K562 (cell line): Measurements from ENCODE around the gene HSPA1L. TPM values are rescaled to one million over a fixed set of nuclear protein-coding genes. Genes with fewer than 3 reads are reported as not detected.

Experiments
- CEBPG ChIP-seq, 3 experiments: fragments of 200-800 bp in 1 of 3; sonication (Bioruptor generic) in 1 of 3; sonication (generic) in 1 of 3; formaldehyde crosslinking in 1 of 3; IDR thresholded peaks in 2 of 3; conservative IDR thresholded peaks in 1 of 3; 2 replicates each; pipeline versions ENCODE4 v1.6.1 to v1.8.0; 2016 to 2022; ENCODE audit warnings: missing compliant biosample characterization in 2 of 3, missing genetic modification characterization in 2 of 3, mild to moderate bottlenecking in 1 of 3, missing genetic modification reagents in 1 of 3
- ETV6 ChIP-seq, 3 experiments: fragments of 150-350 bp in 1 of 3; sonication (generic) in 1 of 3; formaldehyde crosslinking in 1 of 3; IDR thresholded peaks; 2 replicates each; pipeline versions ENCODE4 v1.6.1 to v1.8.0; 2014 to 2022; ENCODE audit warnings: borderline replicate concordance in 2 of 3, low read depth in 2 of 3, antibody characterized with exemption in 1 of 3, low read length in 1 of 3, mild to moderate bottlenecking in 1 of 3, missing genetic modification reagents in 1 of 3
- HDAC1 ChIP-seq, 2 experiments: fragments of 450-650 bp; IDR thresholded peaks; 2 replicates each; pipeline ENCODE4 v1.6.1; 2016 to 2017; ENCODE audit warnings: inconsistent platforms in 1 of 2, mild to moderate bottlenecking in 1 of 2, moderate library complexity in 1 of 2
- MAFG ChIP-seq: fragments of 450-650 bp; conservative IDR thresholded peaks from 2 replicates; pipeline ENCODE4 v1.6.1; 2016; ENCODE audit warnings: missing genetic modification characterization, missing compliant biosample characterization
- PHTF2 ChIP-seq: fragments of 250-450 bp; sonication (Bioruptor Pico); IDR thresholded peaks from 2 replicates; pipeline ENCODE4 v1.5.0; 2021; ENCODE audit warnings: mild to moderate bottlenecking
- POLR2B ChIP-seq: fragments of 450-650 bp; IDR thresholded peaks from 2 replicates; pipeline ENCODE4 v1.6.1; 2018; ENCODE audit warnings: low read depth; ENCODE audit not compliant: partially characterized antibody
- RBM14 ChIP-seq: fragments of 200-400 bp; formaldehyde crosslinking; IDR thresholded peaks from 2 replicates; pipeline ENCODE4 v1.6.1; 2018; ENCODE audit warnings: low read depth, mild to moderate bottlenecking, low read length, moderate library complexity, borderline replicate concordance; ENCODE audit not compliant: insufficient read depth
- RCOR1 ChIP-seq, 2 experiments: IDR thresholded peaks; 2 replicates each; pipeline ENCODE4 v1.6.1; 2012; ENCODE audit warnings: low read depth in 2 of 2, low read length in 2 of 2, borderline replicate concordance in 1 of 2, improper control_type of control experiment in 1 of 2
- TSC22D4 ChIP-seq: fragments of 450-650 bp; IDR thresholded peaks from 2 replicates; pipeline ENCODE4 v1.6.1; 2016; ENCODE audit warnings: missing genetic modification characterization, missing biosample characterization, control low read depth
- ZC3H11A ChIP-seq: IDR thresholded peaks from 2 replicates; pipeline ENCODE4 v1.6.1; 2012; ENCODE audit warnings: low read depth, low read length, improper control_type of control experiment
- ZNF76 ChIP-seq: fragments of 250-450 bp; sonication (Bioruptor Pico); IDR thresholded peaks from 2 replicates; pipeline ENCODE4 v1.4.0; 2020; ENCODE audit warnings: mild to moderate bottlenecking, moderate library complexity, borderline replicate concordance
- polyA plus RNA-seq, 8 experiments: library from polyadenylated mRNA; depleted of rRNA in 4 of 8; stranded (reverse) in 5 of 8; unstranded in 3 of 8; fragments of >200 nt; fragmentation: Nextera tagmentation in 2 of 8; fragmentation: Illumina TruSeq in 1 of 8; extraction: Ambion mirVana in 2 of 8; extraction: Trizol in 1 of 8; gene quantifications; 2 replicates each; pipeline versions ENCODE4 v1.2.1 to v1.2.3, GENCODE V29; 2011 to 2014; ENCODE audit warnings: inconsistent platforms in 1 of 8, missing spikeins in 1 of 8
- total RNA-seq, 7 experiments: library from RNA; depleted of rRNA in 6 of 7; stranded (reverse); fragments of >200 nt in 6 of 7; fragmentation: Illumina TruSeq in 2 of 7; extraction: Trizol in 2 of 7; gene quantifications; 2 replicates each; pipeline versions ENCODE4 v1.2.1 to v1.2.3, GENCODE V29; 2011 to 2021; ENCODE audit warnings: low replicate concordance in 1 of 7
- TF ChIP-seq, protein P1 (sequence below): fragments of 450-650 bp; formaldehyde crosslinking; IDR thresholded peaks from 2 replicates; pipeline ENCODE4 v1.4.0; 2022; ENCODE audit warnings: mild to moderate bottlenecking, moderate library complexity
- TF ChIP-seq, protein P2 (sequence below), 2 experiments: fragments of 450-650 bp in 1 of 2; sonication (generic) in 1 of 2; formaldehyde crosslinking; conservative IDR thresholded peaks; 2 replicates each; pipeline versions ENCODE4 v1.4.0 to v1.8.1; 2020 to 2022; ENCODE audit warnings: mild to moderate bottlenecking in 1 of 2, missing genetic modification reagents in 1 of 2
- TF ChIP-seq, protein P3 (sequence below): fragments of 450-650 bp; IDR thresholded peaks from 2 replicates; pipeline ENCODE4 v1.6.1; 2018; ENCODE audit not compliant: partially characterized antibody
- TF ChIP-seq, protein P4 (sequence below), 2 experiments: fragments of 450-650 bp in 1 of 2; IDR thresholded peaks; 2 replicates each; pipeline ENCODE4 v1.6.1; 2011 to 2017; ENCODE audit warnings: low read depth in 2 of 2, antibody characterized with exemption in 1 of 2, borderline replicate concordance in 1 of 2, low read length in 1 of 2, mild to moderate bottlenecking in 1 of 2, mixed read lengths in 1 of 2; ENCODE audit not compliant: control insufficient read depth in 1 of 2
- TF ChIP-seq, protein P5 (sequence below): fragments of 450-650 bp; conservative IDR thresholded peaks from 2 replicates; pipeline ENCODE4 v1.6.1; 2016; ENCODE audit warnings: missing genetic modification characterization, low read depth, mild to moderate bottlenecking, missing compliant biosample characterization, moderate library complexity

HSPA1L gene
- total and polyA plus RNA-seq, 9 of the 15 experiments (the other 6 are each of a cell fraction or from before 2014, with no cell fraction given): 0.14 to 2.1 (median 1.3) TPM

DNA sequence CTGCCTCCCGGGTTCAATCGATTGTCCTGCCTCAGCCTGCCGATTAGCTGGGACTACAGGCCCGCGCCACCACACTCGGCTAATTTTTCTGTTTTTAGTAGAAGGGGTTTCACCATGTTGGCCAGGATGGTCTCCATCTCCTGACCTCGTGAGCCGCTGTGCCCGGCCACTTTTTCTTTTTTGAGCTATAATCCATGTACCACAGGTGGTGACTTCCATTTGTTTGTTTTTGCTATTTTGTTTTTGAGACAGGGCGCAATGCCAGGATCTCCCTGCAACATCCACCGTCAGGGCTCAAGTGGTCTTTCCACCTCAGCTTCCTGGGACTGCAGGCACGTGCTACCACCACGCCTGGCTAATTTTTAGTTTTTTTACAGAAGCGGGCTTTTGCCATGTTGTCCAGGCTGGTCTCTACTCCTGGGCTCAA is 21.0 kb upstream of the HSPA1L start (continued):
- TF ChIP-seq POLR2B: peak; percentile 57
- TF ChIP-seq CEBPG (CRISPR knock-in tag; IDR thresholded peaks at IDR 0.05): no peak
- TF ChIP-seq CEBPG (tag; conservative IDR thresholded peaks at IDR 0.05 in 1 of 2, IDR thresholded peaks at IDR 0.05 in 1 of 2): no peak
- TF ChIP-seq MAFG: no peak
- TF ChIP-seq RBM14: no peak
- no peak for TF ChIP-seq ZC3H11A
- no peak for TF ChIP-seq RCOR1 (IDR thresholded peaks at IDR 0.05; ENCODE audit: borderline replicate concordance in 1 of 2, low read depth in 2 of 2, low read length in 2 of 2)
- TF ChIP-seq, protein P1, sequence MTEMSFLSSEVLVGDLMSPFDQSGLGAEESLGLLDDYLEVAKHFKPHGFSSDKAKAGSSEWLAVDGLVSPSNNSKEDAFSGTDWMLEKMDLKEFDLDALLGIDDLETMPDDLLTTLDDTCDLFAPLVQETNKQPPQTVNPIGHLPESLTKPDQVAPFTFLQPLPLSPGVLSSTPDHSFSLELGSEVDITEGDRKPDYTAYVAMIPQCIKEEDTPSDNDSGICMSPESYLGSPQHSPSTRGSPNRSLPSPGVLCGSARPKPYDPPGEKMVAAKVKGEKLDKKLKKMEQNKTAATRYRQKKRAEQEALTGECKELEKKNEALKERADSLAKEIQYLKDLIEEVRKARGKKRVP: no peak
- TF ChIP-seq, protein P2, sequence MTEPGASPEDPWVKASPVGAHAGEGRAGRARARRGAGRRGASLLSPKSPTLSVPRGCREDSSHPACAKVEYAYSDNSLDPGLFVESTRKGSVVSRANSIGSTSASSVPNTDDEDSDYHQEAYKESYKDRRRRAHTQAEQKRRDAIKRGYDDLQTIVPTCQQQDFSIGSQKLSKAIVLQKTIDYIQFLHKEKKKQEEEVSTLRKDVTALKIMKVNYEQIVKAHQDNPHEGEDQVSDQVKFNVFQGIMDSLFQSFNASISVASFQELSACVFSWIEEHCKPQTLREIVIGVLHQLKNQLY (CRISPR knock-in tag; conservative IDR thresholded peaks at IDR 0.05): no peak
- no peak for TF ChIP-seq ETV6 (IDR thresholded peaks at IDR 0.05; ENCODE audit: borderline replicate concordance in 1 of 2, low read depth in 2 of 2, low read length in 1 of 2)
- no peak for TF ChIP-seq ETV6 (CRISPR knock-in tag; IDR thresholded peaks at IDR 0.05; ENCODE audit: borderline replicate concordance)
- TF ChIP-seq, protein P3, sequence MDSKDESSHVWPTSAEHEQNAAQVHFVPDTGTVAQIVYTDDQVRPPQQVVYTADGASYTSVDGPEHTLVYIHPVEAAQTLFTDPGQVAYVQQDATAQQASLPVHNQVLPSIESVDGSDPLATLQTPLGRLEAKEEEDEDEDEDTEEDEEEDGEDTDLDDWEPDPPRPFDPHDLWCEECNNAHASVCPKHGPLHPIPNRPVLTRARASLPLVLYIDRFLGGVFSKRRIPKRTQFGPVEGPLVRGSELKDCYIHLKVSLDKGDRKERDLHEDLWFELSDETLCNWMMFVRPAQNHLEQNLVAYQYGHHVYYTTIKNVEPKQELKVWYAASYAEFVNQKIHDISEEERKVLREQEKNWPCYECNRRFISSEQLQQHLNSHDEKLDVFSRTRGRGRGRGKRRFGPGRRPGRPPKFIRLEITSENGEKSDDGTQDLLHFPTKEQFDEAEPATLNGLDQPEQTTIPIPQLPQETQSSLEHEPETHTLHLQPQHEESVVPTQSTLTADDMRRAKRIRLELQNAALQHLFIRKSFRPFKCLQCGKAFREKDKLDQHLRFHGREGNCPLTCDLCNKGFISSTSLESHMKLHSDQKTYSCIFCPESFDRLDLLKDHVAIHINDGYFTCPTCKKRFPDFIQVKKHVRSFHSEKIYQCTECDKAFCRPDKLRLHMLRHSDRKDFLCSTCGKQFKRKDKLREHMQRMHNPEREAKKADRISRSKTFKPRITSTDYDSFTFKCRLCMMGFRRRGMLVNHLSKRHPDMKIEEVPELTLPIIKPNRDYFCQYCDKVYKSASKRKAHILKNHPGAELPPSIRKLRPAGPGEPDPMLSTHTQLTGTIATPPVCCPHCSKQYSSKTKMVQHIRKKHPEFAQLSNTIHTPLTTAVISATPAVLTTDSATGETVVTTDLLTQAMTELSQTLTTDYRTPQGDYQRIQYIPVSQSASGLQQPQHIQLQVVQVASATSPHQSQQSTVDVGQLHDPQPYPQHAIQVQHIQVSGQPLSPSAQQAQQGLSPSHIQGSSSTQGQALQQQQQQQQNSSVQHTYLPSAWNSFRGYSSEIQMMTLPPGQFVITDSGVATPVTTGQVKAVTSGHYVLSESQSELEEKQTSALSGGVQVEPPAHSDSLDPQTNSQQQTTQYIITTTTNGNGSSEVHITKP: no peak
- no peak for TF ChIP-seq TSC22D4 (tag)
- TF ChIP-seq ZNF76 (CRISPR knock-in tag): no peak
- TF ChIP-seq, protein P4, sequence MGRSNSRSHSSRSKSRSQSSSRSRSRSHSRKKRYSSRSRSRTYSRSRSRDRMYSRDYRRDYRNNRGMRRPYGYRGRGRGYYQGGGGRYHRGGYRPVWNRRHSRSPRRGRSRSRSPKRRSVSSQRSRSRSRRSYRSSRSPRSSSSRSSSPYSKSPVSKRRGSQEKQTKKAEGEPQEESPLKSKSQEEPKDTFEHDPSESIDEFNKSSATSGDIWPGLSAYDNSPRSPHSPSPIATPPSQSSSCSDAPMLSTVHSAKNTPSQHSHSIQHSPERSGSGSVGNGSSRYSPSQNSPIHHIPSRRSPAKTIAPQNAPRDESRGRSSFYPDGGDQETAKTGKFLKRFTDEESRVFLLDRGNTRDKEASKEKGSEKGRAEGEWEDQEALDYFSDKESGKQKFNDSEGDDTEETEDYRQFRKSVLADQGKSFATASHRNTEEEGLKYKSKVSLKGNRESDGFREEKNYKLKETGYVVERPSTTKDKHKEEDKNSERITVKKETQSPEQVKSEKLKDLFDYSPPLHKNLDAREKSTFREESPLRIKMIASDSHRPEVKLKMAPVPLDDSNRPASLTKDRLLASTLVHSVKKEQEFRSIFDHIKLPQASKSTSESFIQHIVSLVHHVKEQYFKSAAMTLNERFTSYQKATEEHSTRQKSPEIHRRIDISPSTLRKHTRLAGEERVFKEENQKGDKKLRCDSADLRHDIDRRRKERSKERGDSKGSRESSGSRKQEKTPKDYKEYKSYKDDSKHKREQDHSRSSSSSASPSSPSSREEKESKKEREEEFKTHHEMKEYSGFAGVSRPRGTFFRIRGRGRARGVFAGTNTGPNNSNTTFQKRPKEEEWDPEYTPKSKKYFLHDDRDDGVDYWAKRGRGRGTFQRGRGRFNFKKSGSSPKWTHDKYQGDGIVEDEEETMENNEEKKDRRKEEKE (IDR thresholded peaks at IDR 0.05; ENCODE audit: borderline replicate concordance in 1 of 2, control insufficient read depth in 1 of 2, low read depth in 2 of 2, low read length in 1 of 2): no peak
- TF ChIP-seq, protein P5, sequence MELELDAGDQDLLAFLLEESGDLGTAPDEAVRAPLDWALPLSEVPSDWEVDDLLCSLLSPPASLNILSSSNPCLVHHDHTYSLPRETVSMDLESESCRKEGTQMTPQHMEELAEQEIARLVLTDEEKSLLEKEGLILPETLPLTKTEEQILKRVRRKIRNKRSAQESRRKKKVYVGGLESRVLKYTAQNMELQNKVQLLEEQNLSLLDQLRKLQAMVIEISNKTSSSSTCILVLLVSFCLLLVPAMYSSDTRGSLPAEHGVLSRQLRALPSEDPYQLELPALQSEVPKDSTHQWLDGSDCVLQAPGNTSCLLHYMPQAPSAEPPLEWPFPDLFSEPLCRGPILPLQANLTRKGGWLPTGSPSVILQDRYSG: 0 out of 2 replicates have a peak, but pooled peaks have one; percentile 22
- no peak for TF ChIP-seq HDAC1 (IDR thresholded peaks at IDR 0.05)
- TF ChIP-seq PHTF2 (CRISPR knock-in tag): no peak
